NCI-H460 (cell line): ENCODE results near the gene ARHGAP30. TPM values are rescaled to one million over a fixed set of nuclear protein-coding genes. Genes with fewer than 3 reads are reported as not detected.
"Not testable (repeated sequence)": the region's sequence is repeated elsewhere in the genome, so short reads cannot be mapped to it uniquely, and the experiment has no call there.

Experiments used
- DNase-seq: peaks from one replicate; pipeline ENCODE4 v3.0.0-alpha.2; 2016; ENCODE audit warnings: low read depth; ENCODE audit errors: extremely low read depth
- polyA plus RNA-seq: library from polyadenylated mRNA; depleted of rRNA; stranded (reverse); fragments of >200 nt; gene quantifications from 2 replicates; pipeline ENCODE4 v1.2.3, GENCODE V29; 2014; cell fraction: nucleus; rRNA removed
- total RNA-seq: library from RNA; depleted of rRNA; stranded (reverse); fragments of >200 nt; shearing (Covaris generic); gene quantifications from 2 replicates; pipeline ENCODE4 v1.2.3, GENCODE V29; 2014; rRNA removed

ARHGAP30 gene
- 0.45 TPM in 1 of 2 replicates, not detected in the other for total RNA-seq
- polyA plus RNA-seq = 0.42 TPM in 1 of 2 replicates, not detected in the other

- DNase-seq = no peak
Measured at GRCh38 chr1:161069731-161070270, at the start of gene ARHGAP30. TSS of gene ARHGAP30 (minus strand) at chr1:161069891. CDS start at chr1:161069624, 267 bp downstream.

DNA sequence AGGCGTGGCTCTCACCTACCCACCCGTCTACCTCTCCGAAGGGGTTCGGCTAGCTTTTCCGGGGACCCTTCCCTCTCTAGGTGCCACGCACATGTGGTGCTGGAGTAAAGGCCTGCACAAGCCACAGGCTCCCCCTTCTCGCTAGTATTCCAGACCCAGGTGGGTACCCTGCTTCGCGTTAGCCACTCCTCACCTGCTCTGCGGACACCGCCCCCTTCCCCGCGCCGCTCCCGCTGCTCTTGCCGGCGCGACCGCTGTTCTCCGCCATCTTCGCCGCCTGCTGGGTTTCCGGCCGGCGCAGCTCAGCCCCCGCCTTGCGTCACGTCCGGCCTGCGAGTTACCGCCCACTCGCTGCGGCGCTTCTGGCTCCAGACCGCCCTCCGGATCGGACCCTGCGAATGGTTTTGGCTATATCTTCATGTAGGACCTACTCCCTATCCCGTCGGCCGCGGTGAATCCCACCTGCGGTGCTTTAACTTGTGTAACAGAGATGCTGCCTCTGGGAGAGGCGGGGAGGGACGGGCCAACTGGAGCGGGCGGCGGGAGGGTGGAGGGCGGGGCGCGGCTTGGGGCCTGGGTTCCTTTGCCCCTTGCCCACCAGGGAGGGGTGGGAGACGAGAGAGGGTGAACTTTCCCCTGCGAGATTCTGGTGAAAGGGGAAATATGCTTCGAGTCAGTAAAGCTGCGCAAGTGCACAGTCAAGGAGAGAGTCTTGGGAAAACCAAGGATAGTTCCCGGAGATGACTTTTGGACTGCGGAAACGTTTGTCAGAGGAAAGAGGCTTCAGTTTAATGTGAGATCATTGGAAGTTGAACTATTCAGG, 48.3 kb upstream of the ARHGAP30 start, which contains the start of the genes NIT1 and PFDN2:
Gene NIT1 (plus strand): TSS at position 347 of the 823 bp plus-strand sequence. CDS start 72 bp downstream, at position 419.
Gene PFDN2 (minus strand): TSS at position 279 of the 823 bp plus-strand sequence. CDS start 11 bp downstream, at position 268.
- DNase-seq = peak; percentile 83

GRCh38 chr1:161115961-161116360, 46.3 kb upstream of the ARHGAP30 start:
- DNase-seq = not testable (repeated sequence)

DNA sequence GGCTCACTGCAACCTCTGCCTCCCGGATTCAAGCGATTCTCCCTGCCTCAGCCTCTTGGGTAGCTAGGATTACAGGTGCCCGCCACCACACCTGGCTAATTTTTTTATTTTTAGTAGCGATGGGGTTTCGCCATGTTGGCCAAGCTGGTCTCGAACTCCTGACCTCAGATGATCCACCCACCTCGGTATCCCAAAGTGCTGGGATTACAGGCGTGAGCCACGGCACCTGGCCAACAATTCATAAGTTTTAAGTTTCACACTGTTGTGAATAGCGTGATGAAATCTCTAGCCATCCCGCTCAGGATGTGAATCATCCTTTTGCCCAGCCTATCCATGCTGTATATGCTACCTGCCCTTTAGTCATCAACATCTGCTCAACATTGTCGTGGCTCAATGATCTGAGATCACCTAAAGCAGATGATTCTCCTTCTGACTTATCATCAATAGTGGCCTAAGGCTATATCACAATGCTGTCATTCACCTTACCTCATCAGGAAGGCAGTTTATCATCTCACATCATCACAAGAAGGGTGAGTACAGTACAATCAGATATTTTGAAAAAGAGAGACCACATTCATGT, 45.5 kb upstream of the ARHGAP30 start:
- peak; percentile 97 for DNase-seq

GRCh38 chr1:161114556-161114955, 44.9 kb upstream of the ARHGAP30 start:
- no peak for DNase-seq

DNA sequence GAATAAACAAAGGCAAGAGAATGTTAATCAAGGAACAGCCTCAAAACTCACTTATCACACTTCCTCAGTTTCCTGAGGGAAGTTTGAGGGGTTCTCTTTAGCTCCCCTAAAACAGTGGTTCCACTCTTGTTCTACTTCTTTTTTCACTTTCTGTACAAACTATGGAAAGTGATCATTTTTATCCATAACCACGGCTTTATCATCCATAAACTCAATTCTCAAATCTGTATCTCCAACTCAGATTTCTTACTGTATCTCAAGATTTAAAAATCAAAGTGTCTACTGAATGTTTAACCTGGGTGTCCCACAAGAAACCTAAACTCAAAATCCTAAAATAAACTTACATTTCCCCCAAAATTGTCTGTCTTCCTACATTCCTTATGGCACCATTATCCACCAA, 44.2 kb upstream of the ARHGAP30 start:
- DNase-seq = no peak

- no peak for DNase-seq
Measured at GRCh38 chr1:161111527-161111926, 41.8 kb upstream of the ARHGAP30 start.

GRCh38 chr1:161111117-161111516, 41.4 kb upstream of the ARHGAP30 start:
- DNase-seq = no peak

DNA sequence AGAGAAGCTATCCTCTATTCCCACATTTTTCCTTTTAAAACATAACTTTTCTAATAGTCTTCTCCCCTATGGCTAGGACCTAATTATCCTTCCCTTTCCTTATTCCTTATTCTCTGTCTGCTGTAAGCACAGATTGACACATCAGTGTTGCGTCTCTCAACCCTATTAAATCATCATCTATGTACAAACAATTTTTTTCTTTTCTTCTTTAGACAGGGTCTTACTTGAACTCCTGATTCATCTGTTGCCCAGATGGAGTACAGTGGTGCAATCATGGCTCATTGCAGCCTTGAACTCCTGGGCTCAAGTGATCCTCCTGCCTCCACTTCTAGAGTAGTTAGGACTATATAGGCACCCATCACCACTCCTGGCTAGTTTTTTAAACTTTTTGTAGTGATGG, 36.7 kb upstream of the ARHGAP30 start:
- no peak for DNase-seq

DNA sequence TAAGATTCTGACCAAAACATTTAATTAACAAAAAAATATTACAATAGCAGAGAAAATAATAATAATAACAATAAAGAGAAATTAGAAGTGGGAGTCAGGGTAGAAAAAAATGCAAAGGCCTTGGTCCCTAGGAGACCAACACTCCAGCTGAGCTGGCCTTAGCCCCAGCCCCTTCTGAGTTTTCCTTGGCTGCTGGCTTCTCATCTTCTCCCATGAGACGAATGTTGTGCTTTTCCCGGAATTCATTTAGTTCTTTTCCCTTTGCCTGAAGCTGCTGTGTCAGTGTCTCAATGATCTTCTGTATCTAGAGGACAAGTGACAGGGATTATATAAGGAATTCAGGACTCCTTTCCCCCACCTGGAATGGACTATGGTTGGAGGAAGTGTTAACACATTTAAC, 30.9 kb upstream of the ARHGAP30 start:
- DNase-seq = no peak

- no peak for DNase-seq
Measured at GRCh38 chr1:161099090-161099802, 29.6 kb upstream of the ARHGAP30 start.

DNA sequence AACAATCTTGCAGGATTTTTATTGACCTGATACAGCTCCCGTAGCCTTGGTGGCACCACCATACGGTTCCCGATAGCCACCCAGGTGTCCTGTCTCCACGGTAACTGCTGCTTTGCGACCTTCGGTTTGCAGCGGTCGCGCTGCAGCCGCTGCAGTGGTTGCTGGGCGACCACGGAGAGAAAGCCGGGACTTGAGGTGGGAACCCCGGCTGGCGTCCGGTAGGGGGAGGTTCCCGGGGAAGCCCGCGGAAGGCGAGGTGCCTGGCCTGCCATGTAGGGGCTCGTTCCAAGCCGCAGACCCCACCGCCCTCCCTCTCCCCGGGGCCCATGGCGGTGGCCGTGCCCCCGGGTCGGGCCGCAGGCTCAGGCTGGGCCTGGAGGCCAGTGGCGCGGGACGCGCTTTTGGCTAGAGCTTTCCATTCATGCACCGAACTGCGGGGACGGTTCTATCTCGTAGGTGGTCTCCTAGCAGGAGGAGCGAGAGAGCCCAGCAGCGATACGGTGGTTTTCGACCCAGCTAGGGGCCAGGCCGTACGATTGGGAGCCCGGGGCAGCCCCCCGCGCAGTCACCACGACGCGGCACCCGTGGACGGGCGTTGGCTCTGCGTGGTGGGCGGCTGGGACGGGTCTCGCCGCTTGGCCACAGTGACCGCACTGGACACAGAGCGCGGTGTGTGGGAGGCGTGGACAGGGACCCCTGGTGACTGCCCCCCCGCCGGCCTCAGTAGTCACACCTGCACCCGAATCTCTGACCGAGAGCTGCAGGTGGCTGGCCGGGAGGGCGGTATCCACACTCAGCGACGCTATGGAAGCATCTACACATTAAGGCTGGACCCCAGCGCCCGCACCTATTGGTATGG, 28.7 kb upstream of the ARHGAP30 start, which contains the start of gene KLHDC9:
Gene KLHDC9 (plus strand): TSS at position 152 of the 859 bp plus-strand sequence. CDS start 175 bp downstream, at position 327.
- peak; percentile 71 for DNase-seq

DNA sequence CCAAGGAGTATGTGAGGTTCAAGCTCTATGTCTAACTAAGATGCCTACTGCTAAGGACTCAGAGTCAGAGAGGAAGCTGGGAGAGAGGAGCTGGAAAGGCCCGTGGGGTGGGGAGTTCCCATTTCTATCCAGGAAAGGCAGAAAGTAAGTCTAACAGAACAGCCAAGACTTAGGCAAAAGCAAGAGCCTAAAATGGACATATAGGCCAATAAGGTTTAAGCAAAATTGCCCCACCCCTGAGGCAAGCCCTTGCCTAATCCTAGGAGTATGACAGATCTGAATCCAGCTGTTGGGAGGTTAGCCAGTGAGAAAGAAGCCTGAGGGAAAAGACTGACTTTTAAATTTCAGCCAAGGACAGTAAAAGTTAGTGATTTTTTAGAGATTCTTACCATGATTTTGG, 26.8 kb upstream of the ARHGAP30 start:
- DNase-seq = no peak

DNA sequence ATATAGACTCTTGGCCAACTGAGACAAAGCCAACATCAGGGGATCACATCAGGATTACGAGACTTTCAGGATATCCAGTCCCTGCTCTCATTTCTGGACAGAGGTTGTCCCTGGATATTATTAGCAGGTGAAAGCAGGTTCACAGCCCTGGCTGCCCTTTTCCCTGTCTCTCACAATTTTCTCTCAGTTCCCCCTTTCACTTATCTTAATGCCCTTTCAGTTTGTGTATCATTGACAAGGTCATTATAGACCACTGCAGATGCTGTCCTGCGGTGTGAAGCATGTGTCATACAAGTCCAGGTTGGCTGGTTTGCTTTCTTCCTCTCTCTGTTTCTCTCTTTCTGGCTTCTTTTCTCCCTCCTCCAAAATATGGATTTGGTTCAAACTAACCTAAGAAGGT, 26.3 kb upstream of the ARHGAP30 start:
- DNase-seq = no peak

DNA sequence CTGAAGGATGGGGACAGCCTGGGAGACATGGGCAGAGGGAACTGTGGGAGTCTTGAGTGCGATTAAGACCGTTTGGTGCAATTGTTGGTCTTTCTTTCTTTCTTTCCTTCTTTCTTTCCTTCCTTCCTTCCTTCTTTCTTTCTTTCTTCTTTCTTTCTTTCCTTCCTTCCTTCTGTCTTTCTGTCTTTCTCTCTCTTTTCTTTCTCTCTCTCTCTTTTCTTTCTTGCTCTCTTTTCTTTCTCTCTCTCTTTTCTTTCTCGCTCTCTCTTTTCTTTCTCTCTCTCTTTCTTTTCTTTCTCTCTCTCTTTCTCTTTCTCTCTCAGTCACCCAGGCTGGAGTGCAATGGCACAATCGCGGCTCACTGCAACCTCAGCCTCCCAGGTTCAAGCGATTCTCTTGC, 25.5 kb upstream of the ARHGAP30 start:
- no peak for DNase-seq

DNA sequence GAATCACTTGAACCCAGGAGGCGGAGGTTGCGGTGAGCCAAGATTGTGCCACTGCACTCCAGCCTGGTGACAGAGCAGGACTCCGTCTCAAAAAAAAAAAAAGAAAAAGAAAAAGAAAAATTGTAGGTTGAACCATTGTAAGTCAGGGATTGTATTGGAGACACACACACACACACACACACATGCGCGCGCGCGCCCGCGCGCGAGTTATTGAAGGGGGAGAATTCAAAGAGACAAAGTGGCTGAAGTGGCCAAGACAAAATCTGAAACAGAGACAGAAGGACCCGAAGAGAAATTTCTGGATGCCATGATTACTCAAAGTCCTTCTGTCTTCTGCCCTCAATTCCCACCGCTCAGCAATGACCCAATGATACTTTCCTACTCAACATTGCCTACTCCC, 24.8 kb upstream of the ARHGAP30 start:
- no peak for DNase-seq

DNA sequence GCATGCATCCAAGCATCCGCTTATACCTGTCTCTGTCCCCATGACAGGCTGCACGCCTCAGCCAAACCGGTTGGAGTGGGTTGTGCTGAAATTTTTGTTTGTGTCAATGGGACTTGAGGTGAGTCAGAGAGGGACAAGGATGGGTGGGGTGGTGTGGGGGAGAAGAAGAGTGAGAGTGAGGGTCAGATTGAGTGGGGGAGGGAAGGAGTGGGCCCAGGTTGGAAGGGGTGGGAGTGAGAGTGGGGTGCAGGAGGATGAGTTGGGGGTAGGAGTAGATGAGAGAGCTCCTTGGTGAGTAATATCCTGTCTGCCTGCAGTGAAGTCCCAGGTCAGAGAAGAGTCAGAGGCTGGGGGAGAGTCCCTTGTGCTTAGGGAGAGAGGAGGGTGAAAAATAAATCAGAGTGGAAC, 22.9 kb upstream of the ARHGAP30 start:
- DNase-seq = no peak

DNA sequence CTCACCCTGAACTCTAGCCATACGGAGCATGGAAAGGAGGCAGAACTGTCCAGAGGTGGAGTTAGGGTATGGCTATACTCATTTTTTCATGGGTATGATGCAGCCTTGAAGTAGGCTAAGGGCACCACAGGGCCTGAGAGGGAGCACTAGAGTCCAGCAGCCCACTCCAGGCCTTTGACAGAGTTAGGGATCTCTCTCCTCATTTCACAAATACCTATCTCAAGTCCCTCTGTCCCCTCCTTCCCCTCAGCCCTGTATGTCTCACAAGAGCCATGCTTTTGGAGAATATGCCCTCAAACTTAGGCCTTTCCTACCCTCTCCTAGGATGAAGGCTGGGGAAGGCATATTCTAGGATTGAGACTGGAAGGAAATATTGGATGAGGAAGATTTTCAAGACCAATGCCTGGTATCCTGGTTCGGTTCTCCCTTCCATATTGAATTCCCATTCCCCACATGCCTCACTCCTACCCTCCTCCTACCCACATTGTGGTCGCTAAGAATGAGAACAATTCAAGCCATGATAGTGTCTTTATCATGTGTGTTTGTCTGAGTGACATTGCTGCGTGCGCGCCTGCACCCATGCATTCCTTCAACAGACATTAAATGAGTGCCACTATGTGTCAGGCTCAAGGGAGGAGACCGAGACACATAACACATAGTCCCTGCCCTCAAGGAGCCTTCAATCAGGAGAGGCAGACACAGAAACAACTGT, 22.3 kb upstream of the ARHGAP30 start:
- DNase-seq = no peak

DNA sequence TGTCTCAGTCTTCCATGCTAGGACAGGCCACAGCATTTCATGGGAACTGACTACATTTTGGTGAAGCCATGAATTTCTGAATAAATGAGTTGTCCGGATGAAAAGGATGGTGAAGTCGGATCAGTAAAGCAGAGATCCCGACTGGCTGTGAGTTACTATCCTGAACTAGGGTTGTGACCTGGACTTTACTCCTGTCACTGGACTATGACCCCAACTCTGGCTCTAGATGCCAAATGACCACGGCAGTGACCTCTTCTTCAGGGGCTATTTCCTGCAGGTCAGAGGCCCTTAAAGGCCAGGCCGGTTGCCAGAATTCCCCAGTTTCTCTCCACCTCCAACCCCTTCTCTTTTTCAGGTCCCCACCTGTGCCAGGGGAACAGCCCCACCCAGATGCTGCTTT, 21.4 kb upstream of the ARHGAP30 start:
- no peak for DNase-seq
